Vagina (tissue), 2 donors: Measurements from ENCODE around the gene USP12.

Experiments used
- CTCF ChIP-seq, 3 experiments: fragments of 450-650 bp in 2 of 3; fragments of 200-600 bp in 1 of 3; sonication (generic) in 1 of 3; IDR thresholded peaks; one replicate each; pipeline ENCODE4 v1.5.1; 2017 to 2019; ENCODE audit warnings: antibody characterized with exemption in 3 of 3, mild to moderate bottlenecking in 2 of 3, moderate library complexity in 2 of 3
- POLR2AphosphoS5 ChIP-seq, 2 donors: sonication (generic); formaldehyde crosslinking; IDR thresholded peaks; one replicate each; pipeline ENCODE4 v1.9.0; 2017; ENCODE audit warnings: antibody characterized with exemption in 2 of 2, mild to moderate bottlenecking in 2 of 2, low read depth in 1 of 2; ENCODE audit not compliant: insufficient read depth in 1 of 2

- TF ChIP-seq CTCF (IDR thresholded peaks at IDR 0.05) = no peak
- TF ChIP-seq POLR2AphosphoS5 (IDR thresholded peaks at IDR 0.05; ENCODE audit: insufficient read depth in 1 of 2, low read depth in 1 of 2) = no peak
These were observed 28.9 kb upstream of the USP12 start for GRCh38 chr13:27200413-27201070.
